Smooth muscle cell (in vitro differentiated cells): ENCODE results near the gene RFC5. TPM values are rescaled to one million over a fixed set of nuclear protein-coding genes. Genes with fewer than 3 reads are reported as not detected.

Experiments used
- DNase-seq: peaks from one replicate; lab custom pipeline; 2025; ENCODE audit not compliant: unreplicated experiment; lab: John Stamatoyannopoulos, UW
- H2AFZ ChIP-seq: fragments of 200-600 bp; sonication (generic); 2 replicates; pipeline ENCODE4 v1.6.0; 2016; ENCODE audit warnings: antibody characterized with exemption, low read depth, mild to moderate bottlenecking
- H3F3A ChIP-seq: fragments of 200-600 bp; sonication (generic); 2 replicates; pipeline ENCODE4 v1.6.0; 2017; ENCODE audit warnings: antibody characterized with exemption, low read depth
- H3K27ac ChIP-seq: fragments of 200-600 bp; sonication (generic); 2 replicates; pipeline ENCODE4 v1.5.1; 2016; ENCODE audit warnings: low read depth, mild to moderate bottlenecking
- H3K27me3 ChIP-seq: fragments of 200-600 bp; sonication (generic); 2 replicates; pipeline ENCODE4 v1.6.1; 2016; ENCODE audit warnings: low read depth, mild to moderate bottlenecking
- H3K36me3 ChIP-seq: fragments of 200-600 bp; sonication (generic); 2 replicates; pipeline ENCODE4 v1.5.1; 2016; ENCODE audit warnings: low read depth
- H3K4me1 ChIP-seq: fragments of 200-600 bp; sonication (generic); 2 replicates; pipeline ENCODE4 v1.5.1; 2016; ENCODE audit warnings: low read depth
- H3K4me2 ChIP-seq: fragments of 200-600 bp; sonication (generic); 2 replicates; pipeline ENCODE4 v1.6.0; 2016; ENCODE audit warnings: mild to moderate bottlenecking
- H3K4me3 ChIP-seq: fragments of 200-600 bp; sonication (generic); 2 replicates; pipeline ENCODE4 v1.5.1; 2016; ENCODE audit warnings: mild to moderate bottlenecking
- H3K79me2 ChIP-seq: fragments of 200-600 bp; sonication (generic); 2 replicates; pipeline ENCODE4 v1.6.0; 2016; ENCODE audit warnings: low read depth, mild to moderate bottlenecking
- H3K9ac ChIP-seq: fragments of 200-600 bp; sonication (generic); 2 replicates; pipeline ENCODE4 v1.6.0; 2016; ENCODE audit warnings: low read depth
- H3K9me3 ChIP-seq: fragments of 200-600 bp; sonication (generic); replicated peaks from 2 replicates; pipeline ENCODE4 v1.5.1; 2016; ENCODE audit warnings: low read depth
- H4K20me1 ChIP-seq: fragments of 200-600 bp; sonication (generic); 2 replicates; pipeline ENCODE4 v1.6.0; 2016; ENCODE audit warnings: low read depth
- CTCF ChIP-seq: fragments of 200-600 bp; sonication (generic); IDR thresholded peaks from 2 replicates; pipeline ENCODE4 v1.5.1; 2017; ENCODE audit warnings: borderline replicate concordance, mild to moderate bottlenecking, antibody characterized with exemption; ENCODE audit not compliant: insufficient read depth, poor library complexity, severe bottlenecking
- WGBS: methylation state at CpG from one replicate; pipeline ENCODE4 v1.1.7; 2016; ENCODE audit warnings: low lambda C conversion rate; 5-methylcytosine and 5-hydroxymethylcytosine counted together
- polyA plus RNA-seq: library from polyadenylated mRNA; unstranded; fragments of >200 nt; fragmentation: Nextera tagmentation; extraction: Ambion mirVana; gene quantifications from 2 replicates; pipeline ENCODE4 v1.2.1, GENCODE V29; 2016
- total RNA-seq: library from RNA; depleted of rRNA; stranded (reverse); fragments of >200 nt; gene quantifications from 2 replicates; pipeline ENCODE4 v1.2.3, GENCODE V29; 2014

The RFC5 gene
- total and polyA plus RNA-seq, 2 experiments from 2014 or later: 16.4 to 27.1 TPM

GRCh38 chr12:118011377-118011776 is 5.1 kb upstream of the RFC5 start:
- no peaks in the 10 kb centered on the region for H3K27me3 ChIP-seq
- WGBS: 97% methylated on average over 3 of the region's 3 CpGs

GRCh38 chr12:118011961-118012360 is 4.5 kb upstream of the RFC5 start:
- H4K20me1 ChIP-seq: no peaks in the 10 kb centered on the region
- no peaks in the 10 kb centered on the region for H3F3A ChIP-seq
- no peak for TF ChIP-seq CTCF
- no peaks in the 10 kb centered on the region for H3K9me3 ChIP-seq
- no peaks in the 10 kb centered on the region for H3K36me3 ChIP-seq
- DNase-seq: no peak
- no peak overlapping the region for H3K4me2 ChIP-seq
- no peaks in the 10 kb centered on the region for H3K27me3 ChIP-seq
- H3K4me1 ChIP-seq: peaks cover 4% of the 10 kb centered on the region
- H2AFZ ChIP-seq: no peak overlapping the region
- H3K27ac ChIP-seq: no peak overlapping the region
- 92% methylated on average over 3 of the region's 3 CpGs for WGBS
- H3K4me3 ChIP-seq: no peak overlapping the region
- H3K9ac ChIP-seq: no peak overlapping the region
- H3K79me2 ChIP-seq: peaks cover under 1% of the 10 kb centered on the region

More at GRCh38 chr12:118011377-118011776, 5.1 kb upstream of the RFC5 start:
- TF ChIP-seq CTCF: no peak
- H3K4me3 ChIP-seq: no peak overlapping the region
- no peak overlapping the region for H3K4me2 ChIP-seq
- H3K27ac ChIP-seq: no peak overlapping the region
- no peak overlapping the region for H3K9ac ChIP-seq
- H2AFZ ChIP-seq: no peak overlapping the region
- H3K9me3 ChIP-seq: no peaks in the 10 kb centered on the region
- H3K4me1 ChIP-seq: peaks cover 4% of the 10 kb centered on the region
- no peaks in the 10 kb centered on the region for H3K36me3 ChIP-seq
- no peak for DNase-seq
- H3K79me2 ChIP-seq: no peaks in the 10 kb centered on the region
- no peaks in the 10 kb centered on the region for H4K20me1 ChIP-seq
- no peaks in the 10 kb centered on the region for H3F3A ChIP-seq

GRCh38 chr12:118013283-118013682 is 3.2 kb upstream of the RFC5 start:
- no peak for TF ChIP-seq CTCF
- H2AFZ ChIP-seq: no peak overlapping the region
- 93% methylated on average over 3 of the region's 3 CpGs for WGBS
- no peaks in the 10 kb centered on the region for H3F3A ChIP-seq
- no peak overlapping the region for H3K4me2 ChIP-seq
- H3K9ac ChIP-seq: no peak overlapping the region
- H3K4me3 ChIP-seq: no peak overlapping the region
- H3K9me3 ChIP-seq: no peaks in the 10 kb centered on the region
- H3K4me1 ChIP-seq: peaks cover 10% of the 10 kb centered on the region
- no peak for DNase-seq
- no peaks in the 10 kb centered on the region for H4K20me1 ChIP-seq
- H3K36me3 ChIP-seq: no peaks in the 10 kb centered on the region
- H3K27ac ChIP-seq: no peak overlapping the region
- no peaks in the 10 kb centered on the region for H3K27me3 ChIP-seq
- H3K79me2 ChIP-seq: peaks cover 7% of the 10 kb centered on the region

GRCh38 chr12:118015306-118015705 is 1.2 kb upstream of the RFC5 start:
- Histone ChIP-seq H3K9me3 (no peaks in the 10 kb centered on the region), H3K9ac (no peak overlapping the region), H2AFZ (no peak overlapping the region)

More at GRCh38 chr12:118015306-118015705, 1.2 kb upstream of the RFC5 start:
- no peak for TF ChIP-seq CTCF
- H3K4me2 ChIP-seq: no peak overlapping the region
- H3K79me2 ChIP-seq: peaks cover 7% of the 10 kb centered on the region
- no peaks in the 10 kb centered on the region for H3K36me3 ChIP-seq
- H3K27me3 ChIP-seq: no peaks in the 10 kb centered on the region
- H4K20me1 ChIP-seq: no peaks in the 10 kb centered on the region
- H3F3A ChIP-seq: no peaks in the 10 kb centered on the region
- no peak overlapping the region for H3K4me3 ChIP-seq
- 95% methylated on average over 2 of the region's 2 CpGs for WGBS
- peaks cover 10% of the 10 kb centered on the region for H3K4me1 ChIP-seq
- no peak overlapping the region for H3K27ac ChIP-seq
- no peak for DNase-seq
